Neural cell (in vitro differentiated cells): ENCODE data around the gene DHH.

Experiments
- CTCF ChIP-seq: fragments of 450-650 bp; IDR thresholded peaks from 2 replicates; pipeline ENCODE4 v1.5.1; 2014; ENCODE audit warnings: antibody characterized with exemption, mild to moderate bottlenecking, moderate library complexity; ENCODE audit not compliant: poor library complexity, severe bottlenecking
- EP300 ChIP-seq: fragments of 450-650 bp; conservative IDR thresholded peaks from 2 replicates; pipeline ENCODE4 v1.6.1; 2014; ENCODE audit warnings: antibody characterized with exemption, mild to moderate bottlenecking, moderate library complexity; ENCODE audit not compliant: poor library complexity, severe bottlenecking
- EZH2 ChIP-seq: fragments of 200-600, 300-800 bp; shearing (Covaris generic), sonication (generic); IDR thresholded peaks from 2 replicates; pipeline ENCODE4 v1.6.1; 2014; ENCODE audit warnings: antibody characterized with exemption, low read length, borderline replicate concordance, mild to moderate bottlenecking; ENCODE audit not compliant: insufficient read depth, poor library complexity, severe bottlenecking
- MXI1 ChIP-seq: fragments of 450-650 bp; conservative IDR thresholded peaks from 2 replicates; pipeline ENCODE4 v1.6.1; 2014; ENCODE audit warnings: antibody characterized with exemption, mild to moderate bottlenecking; ENCODE audit not compliant: poor library complexity, severe bottlenecking
- POLR2AphosphoS5 ChIP-seq: IDR thresholded peaks from 2 replicates; pipeline ENCODE4 v1.6.1; 2012
- RAD21 ChIP-seq: fragments of 450-650 bp; conservative IDR thresholded peaks from 2 replicates; pipeline ENCODE4 v1.6.1; 2014; ENCODE audit warnings: antibody characterized with exemption, mild to moderate bottlenecking, moderate library complexity
- REST ChIP-seq: IDR thresholded peaks from 2 replicates; pipeline ENCODE4 v1.6.1; 2012; ENCODE audit warnings: borderline replicate concordance
- SMC3 ChIP-seq: fragments of 450-650 bp; conservative IDR thresholded peaks from 2 replicates; pipeline ENCODE4 v1.6.1; 2014; ENCODE audit warnings: antibody characterized with exemption, mild to moderate bottlenecking, moderate library complexity; ENCODE audit not compliant: poor library complexity
- TAF1 ChIP-seq: IDR thresholded peaks from 2 replicates; pipeline ENCODE4 v1.6.1; 2012; ENCODE audit warnings: low read depth

- TF ChIP-seq TAF1 (no peak), RAD21 (no peak), CTCF (no peak), EZH2 (no peak), REST (no peak), SMC3 (no peak), EP300 (no peak), MXI1 (no peak), POLR2AphosphoS5 (no peak)
These were observed 14.8 kb downstream of the DHH start for GRCh38 chr12:49079793-49080192.
